ENCODE results near the gene HBS1L.

GRCh38 chr6:134943522-134944111 lies 111.0 kb downstream of the HBS1L start:
- no peak for TF ChIP-seq CTCF (IDR thresholded peaks at IDR 0.05; ENCODE audit: insufficient read depth, low read length, poor library complexity, severe bottlenecking)
- no peak for TF ChIP-seq EZH2phosphoT487 (conservative IDR thresholded peaks at IDR 0.05; ENCODE audit: low read length)

All from SU-DHL-6 (cell line).